HG03280 (cell line): ENCODE results near the gene CPXM2.

Experiments
- ATAC-seq: cut with Tn5 transposase; IDR thresholded peaks from one replicate; pipeline ENCODE4 v1.9.1; 2021; ENCODE audit warnings: mild to moderate bottlenecking, moderate library complexity; ENCODE audit not compliant: unreplicated experiment

The CPXM2 gene

DNA sequence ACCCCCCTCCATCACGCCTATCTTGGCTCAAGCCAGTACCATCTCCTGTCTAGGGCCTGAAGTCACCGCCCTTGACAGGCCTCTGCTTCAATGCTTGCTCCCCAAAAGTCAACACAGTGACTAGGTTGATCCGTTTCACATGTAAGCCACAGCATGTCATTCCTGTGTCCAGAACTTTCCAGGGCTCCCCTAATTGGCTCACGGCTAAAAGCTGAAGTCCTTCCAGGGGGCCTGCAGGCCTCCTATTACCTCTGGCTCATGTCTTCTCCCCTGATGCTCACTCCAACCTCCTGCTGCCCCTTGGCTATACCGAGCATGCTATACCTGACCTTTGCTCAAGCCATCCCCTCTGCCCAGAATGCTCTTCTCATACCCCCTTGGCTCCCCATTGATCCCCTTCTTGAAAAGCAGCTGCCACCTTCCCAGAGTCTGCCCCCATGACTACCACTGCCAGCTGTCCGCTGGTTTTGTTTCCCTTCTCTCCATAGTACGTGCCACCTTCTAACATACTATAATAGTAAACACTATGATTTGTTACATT is 39.1 kb downstream of the CPXM2 start:
- ATAC-seq: no peak

DNA sequence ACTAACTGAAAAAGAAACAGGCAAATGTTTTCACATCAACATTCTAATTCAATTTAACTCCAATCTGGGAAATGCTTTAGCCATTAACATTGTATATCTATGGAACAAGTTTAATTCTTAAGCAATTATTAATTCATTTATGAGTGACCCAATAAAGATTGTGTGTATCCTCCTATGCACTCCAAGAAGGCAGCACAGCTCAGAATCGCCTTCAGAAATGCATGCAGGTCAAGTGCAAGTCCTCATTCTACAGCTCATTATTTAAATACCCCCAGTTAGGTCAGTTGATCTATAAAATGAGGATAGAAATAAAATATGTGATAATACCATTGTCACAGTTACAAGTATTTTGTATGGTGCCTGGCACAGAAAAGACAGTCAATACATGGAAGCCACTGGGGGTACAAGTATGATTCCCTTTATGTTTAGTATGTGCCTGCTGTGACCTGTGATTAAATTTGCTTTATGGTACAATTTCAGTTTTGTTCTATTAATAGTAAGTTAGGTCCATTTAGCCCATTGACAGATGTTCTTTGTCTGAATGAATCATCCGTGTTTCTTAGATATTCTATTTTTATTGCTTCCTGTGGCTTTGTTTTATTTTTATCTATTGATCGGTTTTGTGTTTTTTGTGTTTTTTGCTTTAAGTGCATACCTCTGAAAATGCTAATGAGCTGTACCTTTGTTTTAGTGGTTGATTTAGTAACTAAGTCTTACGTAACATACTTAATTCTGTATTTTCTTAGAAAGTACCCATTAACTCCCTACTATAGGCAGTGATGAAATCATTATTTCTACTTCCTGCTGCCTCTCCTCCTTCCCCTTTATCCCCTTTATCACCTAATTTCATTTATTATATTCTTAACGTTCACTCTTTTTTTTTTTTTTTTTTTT is 42.8 kb downstream of the CPXM2 start:
- ATAC-seq: peak; percentile 70

DNA sequence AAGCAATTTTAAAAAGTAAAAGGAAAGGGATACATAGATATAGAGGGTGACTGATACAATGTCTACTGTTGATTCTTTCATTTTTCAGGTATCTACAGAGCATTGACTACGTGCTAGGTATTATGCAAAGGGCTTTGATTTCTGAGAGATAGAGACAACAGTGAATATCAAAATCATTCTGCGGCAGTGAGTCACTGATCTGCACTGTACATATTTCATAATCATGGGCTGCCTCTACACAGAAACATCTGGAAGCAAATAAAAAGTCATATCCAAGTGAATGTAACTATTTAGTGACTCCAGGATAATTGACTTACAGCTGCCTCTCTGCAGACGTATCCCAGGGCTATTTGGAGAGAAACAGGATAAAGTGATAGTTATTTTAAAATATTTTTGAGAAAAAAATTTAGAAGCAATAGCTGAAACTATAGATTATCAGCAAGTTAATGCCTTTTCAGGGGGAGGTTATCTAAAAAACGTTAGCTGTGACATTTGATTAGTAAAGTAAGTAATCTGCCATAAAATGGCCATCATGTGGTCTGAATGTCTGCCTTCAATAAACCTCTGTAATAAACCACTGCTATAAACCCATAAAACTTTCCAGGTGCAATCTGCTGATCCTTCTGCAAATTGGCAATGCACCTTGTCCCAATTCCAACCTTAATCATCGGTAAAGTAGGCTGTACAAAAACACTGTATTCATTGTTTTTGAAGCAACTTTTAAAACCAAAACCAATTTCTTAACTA is 43.7 kb downstream of the CPXM2 start:
- ATAC-seq: no peak

DNA sequence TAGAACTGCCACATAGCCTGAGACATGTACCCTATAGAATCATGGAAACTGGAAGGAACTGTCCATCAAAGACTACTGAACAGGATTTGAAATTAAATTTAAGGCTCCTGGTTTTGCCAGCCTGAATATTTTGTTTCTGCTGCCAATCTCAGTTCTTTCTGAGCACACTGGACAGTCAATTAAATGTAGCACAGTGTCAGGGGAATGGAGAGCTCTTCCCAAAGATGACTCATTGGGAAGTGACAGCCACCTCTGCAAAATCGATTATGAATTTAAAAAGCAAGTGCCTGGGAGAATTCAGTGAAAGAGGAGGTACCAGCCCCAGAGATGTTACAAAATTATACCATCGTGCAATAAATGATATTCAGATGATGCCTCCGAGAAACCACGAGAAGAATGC is 47.8 kb downstream of the CPXM2 start:
- ATAC-seq: no peak

DNA sequence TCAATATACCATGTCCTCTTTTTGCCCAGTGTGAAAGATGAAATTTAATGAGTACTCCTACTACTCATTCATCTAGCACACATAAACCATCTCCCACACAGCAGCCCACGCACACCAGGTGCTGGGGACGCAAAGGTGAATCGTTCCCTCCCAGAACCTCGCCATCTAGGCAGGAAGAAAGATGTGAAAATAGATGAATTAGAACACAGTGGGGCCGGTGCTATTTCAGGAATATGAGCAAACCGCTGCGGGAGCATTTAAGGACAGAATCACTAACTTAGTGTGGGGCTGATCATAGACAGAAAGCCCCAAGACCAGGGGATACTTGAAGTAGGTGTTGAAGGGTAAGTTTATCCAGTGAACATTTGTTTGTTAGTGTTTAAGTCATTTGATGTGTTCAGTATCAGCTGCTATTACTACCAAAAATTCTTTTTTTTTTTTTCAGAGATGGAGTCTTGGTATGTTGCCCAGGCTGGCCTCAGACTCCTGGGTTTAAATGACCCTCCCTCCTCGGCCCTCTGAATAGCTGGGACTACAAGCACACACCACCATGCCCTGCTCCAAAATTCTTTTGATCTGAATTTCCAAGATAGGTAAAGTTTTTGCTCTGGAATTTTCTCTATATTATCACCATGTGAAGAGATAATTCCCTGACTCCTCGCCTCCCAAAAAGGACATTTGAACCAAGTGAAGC is 48.8 kb downstream of the CPXM2 start:
- no peak for ATAC-seq

DNA sequence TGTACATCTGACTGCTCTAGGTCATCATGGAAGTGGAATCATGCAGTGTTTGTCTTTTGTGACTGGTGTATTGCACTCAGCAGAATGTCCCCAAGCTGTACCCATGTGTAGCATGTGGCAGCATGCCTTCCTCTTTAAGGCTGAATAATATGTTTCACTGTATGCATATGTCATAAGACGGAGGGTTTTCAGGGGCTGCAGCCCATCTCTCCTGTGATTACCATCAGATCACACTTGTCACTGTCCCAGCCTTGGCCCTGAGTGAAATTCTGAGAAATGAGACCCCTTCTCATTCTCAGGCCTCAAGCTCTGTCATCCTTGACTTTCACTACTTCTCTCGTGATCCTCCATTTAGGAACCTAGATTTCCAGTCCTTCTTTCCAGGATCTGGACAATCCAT is 50.0 kb downstream of the CPXM2 start:
- ATAC-seq: no peak

DNA sequence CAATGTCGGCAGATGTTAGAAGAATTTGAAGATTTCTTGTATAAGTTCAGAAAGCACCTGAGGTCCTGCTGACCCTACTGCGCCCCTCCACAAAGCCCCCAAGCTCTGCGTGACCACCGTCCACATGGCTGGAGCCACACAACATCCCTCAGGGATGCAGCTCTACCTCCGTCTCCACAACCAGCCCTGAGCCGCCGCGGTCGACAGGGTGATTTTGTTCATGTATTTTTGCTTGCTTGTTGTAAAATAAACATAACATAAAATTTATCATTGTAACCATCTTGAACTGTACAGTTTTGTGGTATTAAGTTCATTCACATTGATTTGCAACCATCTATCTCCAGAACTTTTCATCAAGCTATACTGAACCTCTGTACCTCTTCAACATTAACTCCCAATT is 50.5 kb downstream of the CPXM2 start:
- no peak for ATAC-seq

DNA sequence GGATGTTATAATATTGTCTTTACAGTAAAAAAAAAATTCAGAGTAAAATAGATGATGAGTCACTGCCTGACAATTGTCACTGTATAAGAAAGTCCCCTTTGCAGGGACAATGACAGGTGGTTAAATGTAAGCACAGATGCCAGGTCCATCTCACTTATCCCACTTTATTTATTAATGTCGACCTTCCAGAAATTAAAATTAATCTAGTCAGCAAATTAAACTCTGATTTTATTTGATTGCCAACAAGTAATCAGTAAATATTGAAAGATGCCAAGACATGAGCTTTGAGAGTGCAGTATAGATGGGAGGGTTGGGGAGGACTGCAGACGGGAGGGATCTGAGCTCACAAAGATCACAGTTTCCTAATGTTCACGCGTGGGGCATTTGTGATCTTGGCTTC is 50.9 kb downstream of the CPXM2 start:
- no peak for ATAC-seq

DNA sequence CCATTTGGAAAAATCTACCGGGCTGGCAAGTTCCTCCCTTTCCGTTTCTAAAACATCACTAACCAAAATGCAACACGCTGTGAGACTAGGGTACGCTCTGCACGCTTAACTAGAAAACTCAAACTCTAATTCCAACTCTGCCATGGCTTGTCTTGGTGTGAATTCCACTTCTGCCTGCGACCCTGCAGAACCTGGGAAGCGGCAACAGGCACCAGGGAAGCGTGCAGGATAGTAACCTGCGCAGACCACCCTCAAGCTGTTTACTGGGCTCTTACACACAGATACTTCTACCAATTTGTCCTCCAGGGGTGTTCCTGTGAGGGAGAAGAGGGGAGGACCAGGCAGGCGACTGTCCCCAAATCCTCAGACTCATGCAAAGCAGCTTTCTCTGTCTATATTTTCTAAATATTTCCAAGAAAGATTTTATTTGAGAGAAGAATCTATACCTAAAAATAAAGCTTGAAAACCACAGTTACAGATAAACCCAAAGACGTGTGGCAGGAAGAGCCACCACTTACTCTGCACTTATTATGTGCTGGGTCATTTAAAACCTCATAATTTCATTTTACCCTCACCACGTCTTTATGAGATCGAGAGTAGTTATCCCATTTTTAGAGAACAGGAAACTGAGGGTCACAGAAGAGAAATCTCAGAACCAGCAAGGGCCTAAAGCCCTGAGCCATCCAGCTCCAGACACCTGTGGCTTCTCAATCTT is 52.9 kb downstream of the CPXM2 start:
- ATAC-seq: no peak

DNA sequence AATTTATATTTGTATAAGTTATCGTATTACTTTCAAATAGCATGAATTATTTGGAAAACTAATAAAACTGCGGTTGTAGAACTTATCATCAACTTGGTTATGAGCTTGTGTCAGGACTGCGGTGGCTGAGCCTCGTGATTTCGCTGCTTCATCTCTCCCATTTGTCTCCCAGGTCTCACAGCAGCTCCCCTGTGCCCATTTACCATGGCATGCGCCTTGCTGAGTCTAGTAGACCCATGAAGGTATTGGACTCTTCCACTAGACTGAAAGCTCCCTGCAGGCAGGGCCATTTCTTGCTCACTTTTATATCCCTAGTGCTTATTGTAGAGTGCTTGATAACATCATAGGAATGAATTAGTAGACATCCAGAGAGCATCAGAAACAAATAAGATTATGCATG is 53.9 kb downstream of the CPXM2 start:
- ATAC-seq: no peak

DNA sequence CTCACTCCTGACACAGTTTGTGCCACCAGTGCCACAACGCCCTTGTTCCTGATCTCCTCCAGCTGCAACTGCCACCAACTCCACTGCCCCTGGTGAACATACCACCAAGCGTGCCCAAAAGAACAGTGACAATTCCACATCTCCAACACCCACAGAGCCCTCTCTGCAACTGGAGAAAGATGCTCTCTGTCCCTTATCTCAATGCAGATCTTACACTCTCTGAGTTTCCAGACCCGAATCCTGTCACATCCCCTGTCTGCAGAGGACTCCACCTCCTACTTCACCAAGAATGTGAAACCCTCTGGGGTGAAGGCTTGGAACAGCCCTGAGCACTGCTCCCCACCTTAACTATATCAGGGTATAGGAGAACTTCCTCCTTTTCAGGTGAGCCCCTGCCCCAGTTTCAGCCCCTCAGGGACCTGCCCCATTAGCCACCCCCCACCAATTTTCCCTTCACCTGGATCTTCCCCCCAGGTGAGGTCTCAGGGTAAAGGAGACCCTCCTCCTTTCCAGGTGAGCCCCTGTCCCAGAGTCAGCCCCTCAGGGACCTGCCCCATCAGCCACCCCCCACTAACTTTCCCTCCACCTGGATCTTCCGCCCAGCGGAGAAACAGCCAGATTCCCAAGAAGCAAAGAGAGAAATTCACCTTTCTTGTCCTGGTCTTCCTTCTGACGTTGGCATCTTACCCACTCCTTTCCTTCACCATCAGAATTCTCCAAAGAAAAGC is 55.0 kb downstream of the CPXM2 start:
- no peak for ATAC-seq

DNA sequence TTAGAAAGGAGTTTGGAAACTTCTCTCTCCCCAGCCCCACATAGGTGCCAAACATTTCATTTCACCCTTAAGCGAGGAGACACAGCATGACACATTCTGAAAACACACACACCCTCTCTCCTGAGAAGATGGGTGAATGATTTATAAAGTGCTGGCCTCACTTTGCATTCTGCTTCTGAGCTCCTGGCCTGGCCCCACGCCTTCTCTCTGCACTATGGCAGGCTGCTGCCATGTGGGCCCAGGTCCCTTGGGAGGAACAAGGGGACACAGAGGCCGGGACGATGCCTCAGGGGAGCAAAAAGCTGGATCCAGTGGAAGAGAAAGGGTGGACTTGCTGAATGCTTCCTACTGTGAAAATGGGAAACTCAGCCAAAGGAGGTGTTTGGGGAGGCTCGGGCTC is 56.0 kb downstream of the CPXM2 start:
- ATAC-seq: peak; percentile 60

DNA sequence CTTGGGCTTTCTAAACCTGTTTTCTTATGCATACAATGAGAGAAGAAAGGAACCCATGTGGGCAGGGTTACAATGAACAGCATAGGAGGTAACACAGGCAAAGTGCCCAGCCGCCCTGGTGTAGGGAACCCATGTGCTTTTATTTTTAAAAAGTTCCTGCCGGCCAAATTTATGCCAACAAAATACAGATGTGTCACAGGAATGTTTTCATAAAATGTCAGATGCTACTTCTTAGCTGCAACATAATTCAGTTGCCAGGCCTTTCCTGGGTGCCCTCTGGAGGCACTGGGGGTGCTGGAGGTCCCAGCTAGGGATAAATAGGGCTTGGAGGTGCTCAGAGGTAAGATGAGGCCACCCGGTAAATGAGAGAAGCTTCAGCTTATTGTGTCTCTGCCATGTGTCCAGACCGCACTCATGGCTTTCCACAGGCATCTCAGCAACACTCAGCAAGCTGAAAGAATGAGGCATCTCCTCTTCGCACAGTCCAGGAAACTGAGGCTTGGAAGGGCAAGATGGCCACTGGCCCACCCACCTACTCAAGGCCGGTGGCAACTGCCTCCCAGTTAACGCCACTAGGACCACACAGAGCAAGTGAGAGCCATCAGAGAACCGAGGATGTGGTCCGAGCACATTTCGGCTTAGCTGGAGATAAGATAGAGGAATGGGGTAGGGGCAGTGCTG is 58.3 kb downstream of the CPXM2 start:
- ATAC-seq: no peak

DNA sequence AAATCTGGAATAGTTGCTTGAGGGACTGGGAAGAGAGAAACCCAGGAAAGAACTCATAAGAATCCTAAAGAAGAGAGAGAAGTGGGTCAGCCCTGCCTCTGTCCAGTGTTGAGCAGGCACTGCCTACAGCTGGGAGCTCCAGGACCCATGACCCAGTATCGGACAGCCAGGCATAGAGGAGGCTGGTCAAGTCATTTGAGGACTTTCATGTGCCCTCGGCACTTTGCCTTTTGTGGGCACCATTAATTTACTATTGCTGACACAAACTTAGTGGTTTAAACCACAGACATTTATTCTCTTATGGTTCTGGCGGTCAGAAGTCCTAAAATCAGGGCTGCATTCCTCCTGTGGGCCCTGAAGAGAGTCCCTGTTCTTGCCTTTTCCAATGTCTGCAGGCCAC is 60.3 kb downstream of the CPXM2 start:
- ATAC-seq: no peak

DNA sequence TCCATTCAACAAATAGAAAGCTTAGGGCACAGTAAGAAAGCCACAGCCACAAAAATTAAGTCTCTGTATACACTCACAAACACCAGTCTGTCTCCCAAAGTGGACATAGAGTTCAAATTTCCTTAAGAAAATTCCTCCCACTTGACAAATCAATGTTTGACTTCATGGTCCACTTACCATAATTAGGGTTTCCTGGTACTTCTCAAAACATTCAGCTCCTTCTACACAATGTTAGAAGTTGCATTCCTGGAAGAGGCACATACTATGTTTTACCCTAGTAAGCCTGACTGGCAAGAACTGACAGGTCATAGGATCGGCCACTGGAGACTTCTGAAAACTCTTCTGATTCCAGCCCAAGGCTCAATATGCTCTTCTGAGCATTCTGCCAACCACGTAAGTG is 70.5 kb downstream of the CPXM2 start:
- no peak for ATAC-seq

DNA sequence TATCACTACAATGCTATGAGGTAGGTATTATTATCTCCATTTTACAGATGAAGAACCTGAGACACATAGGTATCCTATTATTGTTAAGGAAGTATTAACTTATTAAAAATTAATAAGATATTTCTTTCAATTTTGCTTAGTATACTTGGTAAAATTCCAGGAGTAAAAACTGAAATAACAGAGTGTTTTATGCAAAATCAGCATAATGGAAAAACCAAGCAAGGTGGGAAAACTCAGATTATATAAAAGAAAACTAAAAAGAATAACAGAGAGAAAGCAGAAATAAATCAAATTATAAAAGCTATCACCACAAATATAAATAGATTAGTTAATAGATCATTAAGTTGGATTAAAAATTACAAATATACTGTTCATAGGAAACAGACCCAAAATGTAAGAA is 82.0 kb downstream of the CPXM2 start:
- no peak for ATAC-seq

DNA sequence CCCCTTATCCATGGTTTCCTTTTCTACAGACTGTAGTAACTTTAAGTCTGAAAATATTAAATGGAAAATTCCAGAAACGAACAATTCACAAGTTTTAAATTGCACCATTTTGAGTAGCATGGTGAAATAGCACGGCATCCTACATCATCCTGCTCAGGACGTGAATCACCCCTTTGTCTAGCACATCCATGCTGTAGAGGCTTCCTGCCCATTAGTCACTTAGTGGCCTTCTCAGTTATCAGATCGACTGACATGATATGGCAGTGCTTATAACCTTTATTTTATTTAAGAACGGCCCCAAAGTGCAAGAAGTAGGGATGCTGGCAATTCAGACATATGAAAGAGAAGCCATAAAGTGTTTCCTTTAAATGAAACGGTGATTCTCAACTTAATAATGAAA is 82.7 kb downstream of the CPXM2 start:
- ATAC-seq: no peak

DNA sequence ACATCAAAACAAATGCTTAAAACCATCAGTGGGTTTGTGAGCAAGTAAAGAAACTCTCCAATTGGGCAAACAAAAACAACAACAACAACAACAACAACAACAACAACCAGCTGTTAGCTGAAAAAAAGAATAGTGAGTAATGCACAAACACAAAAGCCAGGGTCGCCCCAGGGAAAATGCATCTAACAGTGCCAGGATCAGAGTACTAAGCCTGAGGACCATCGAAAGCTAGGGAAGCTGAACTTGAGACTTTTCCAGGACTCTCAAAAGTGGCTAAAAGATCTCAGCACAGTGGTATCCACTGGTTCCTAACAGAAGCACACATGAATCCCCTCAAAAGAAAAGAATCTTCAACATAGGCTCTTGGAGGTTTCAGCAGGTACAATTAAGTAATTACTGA is 83.3 kb downstream of the CPXM2 start:
- ATAC-seq: no peak

DNA sequence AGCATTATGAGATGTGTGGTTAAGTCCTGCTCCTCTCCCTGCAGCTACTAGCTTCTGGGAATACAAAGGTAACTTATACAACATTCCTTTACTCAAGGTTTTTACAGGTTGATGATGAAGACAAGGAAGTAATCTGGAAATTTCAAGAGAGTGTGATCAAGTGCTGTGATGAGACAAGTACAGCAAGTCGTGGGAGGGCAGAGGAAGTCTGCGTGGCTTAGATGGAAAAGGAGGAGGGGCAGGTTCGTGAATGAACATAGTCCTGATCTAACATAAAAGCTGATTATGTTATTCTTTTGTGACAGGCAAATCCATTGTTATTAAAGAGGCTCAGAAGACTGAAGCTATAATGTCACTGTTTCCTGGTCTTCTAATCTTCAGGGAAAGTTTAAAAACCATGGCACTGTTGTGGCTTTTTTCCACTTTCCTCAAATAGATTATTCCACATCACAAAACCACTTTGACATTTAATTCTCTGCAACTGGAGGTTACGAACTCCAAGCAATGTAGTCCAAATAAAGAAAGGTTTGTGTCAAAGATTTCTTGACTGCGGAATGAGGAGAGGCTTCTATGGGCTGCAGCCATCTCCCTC is 84.1 kb downstream of the CPXM2 start:
- no peak for ATAC-seq
